ENCODE data around the gene C2orf78. TPM values are rescaled to one million over a fixed set of nuclear protein-coding genes. Genes with fewer than 3 reads are reported as not detected.

Gene C2orf78
- total and polyA plus RNA-seq, 9 of the 15 experiments (the other 6 are each of a cell fraction or from before 2014, with no cell fraction given): 0.04 to 0.28 (median 0.20) TPM

- TF ChIP-seq ATF2 (CRISPR knock-in tag; IDR thresholded peaks at IDR 0.05) (no peak), ATF6 (CRISPR knock-in tag; IDR thresholded peaks at IDR 0.05) (no peak), ZNF408 (CRISPR knock-in tag; IDR thresholded peaks at IDR 0.05; ENCODE audit: low read depth) (no peak), IRF1 (CRISPR knock-in tag; IDR thresholded peaks at IDR 0.05; ENCODE audit: borderline replicate concordance) (no peak), TOE1 (IDR thresholded peaks at IDR 0.05; ENCODE audit: borderline replicate concordance) (peak; percentile 39; the same call in 1 of the 2 replicates), TOE1 (CRISPR knock-in tag; IDR thresholded peaks at IDR 0.05; ENCODE audit: borderline replicate concordance, low read depth) (no peak), ZBED1 (IDR thresholded peaks at IDR 0.05) (0 out of 2 replicates have a peak, but pooled peaks have one; percentile 67), L3MBTL2 (IDR thresholded peaks at IDR 0.05) (peak; percentile 61), NKRF (IDR thresholded peaks at IDR 0.05; ENCODE audit: borderline replicate concordance) (peak; percentile 68), NFE2 (IDR thresholded peaks at IDR 0.05; ENCODE audit: low read depth) (peak; percentile 23; the same call in 1 of the 2 replicates), TBL1XR1 (IDR thresholded peaks at IDR 0.05; ENCODE audit: low read length in 2 of 2) (peak in 1 of 2 experiments; percentile 66; a peak in 2 of 4 replicates), ATF7 (IDR thresholded peaks at IDR 0.05) (peak; percentile 84; the same call in 1 of the 2 replicates), ARID1B (IDR thresholded peaks at IDR 0.05) (0 out of 2 replicates have a peak, but pooled peaks have one; percentile 9), HMG20A (CRISPR knock-in tag; conservative IDR thresholded peaks at IDR 0.05) (no peak), THRAP3 (IDR thresholded peaks at IDR 0.05; ENCODE audit: borderline replicate concordance) (no peak), NELFE (IDR thresholded peaks at IDR 0.05; ENCODE audit: insufficient read depth, insufficient read length) (no peak), CTBP1 (IDR thresholded peaks at IDR 0.05; ENCODE audit: borderline replicate concordance) (peak; percentile 65; the same call in 1 of the 2 replicates), WHSC1 (IDR thresholded peaks at IDR 0.05; ENCODE audit: low read length) (no peak), NRF1 (conservative IDR thresholded peaks at IDR 0.05 in 1 of 2, IDR thresholded peaks at IDR 0.05 in 1 of 2) (peak; percentile 29 to 48; a peak in 2 of 4 replicates), ESRRA (IDR thresholded peaks at IDR 0.05; ENCODE audit: borderline replicate concordance, low read depth) (peak; percentile 38; the same call in 1 of the 2 replicates), RBM14 (IDR thresholded peaks at IDR 0.05; ENCODE audit: borderline replicate concordance, insufficient read depth, low read depth, low read length) (no peak), ZNF41 (CRISPR knock-in tag; conservative IDR thresholded peaks at IDR 0.05) (0 out of 2 replicates have a peak, but pooled peaks have one; percentile 18)
Measured at GRCh38 chr2:73736855-73737779, 46.9 kb upstream of the C2orf78 start, which contains the start of gene TPRKB (continued).
